ENCODE results near the gene RASAL3. TPM values are rescaled to one million over a fixed set of nuclear protein-coding genes. Genes with fewer than 3 reads are reported as not detected.

The RASAL3 gene
- total RNA-seq, 1 donor from 2014 or later: 89.3 TPM

GRCh38 chr19:15466851-15467733 lies 2.7 kb upstream of the RASAL3 start:
- Mint-ChIP-seq H3K9me3 (no peaks in the 10 kb centered on the region), H3K27ac (peak overlapping the region; percentile 12), H3K4me1 (peaks cover 50% of the 10 kb centered on the region), H3K27me3 (peaks cover 15% of the 10 kb centered on the region), H3K4me3 (peak overlapping the region; percentile 50), H3K36me3 (ENCODE audit: low read depth) (peaks cover 13% of the 10 kb centered on the region)
- ATAC-seq (ENCODE audit: low read depth) (no peak), DNase-seq (no peak)
- no peak for TF ChIP-seq CTCF (IDR thresholded peaks at IDR 0.05)
- intact Hi-C loops (cut with micrococcal nuclease): loop anchor here (10.0 kb wide), 1 partner anchor 88 kb away; no protein-coding TSS in a partner anchor
- ChIA-PET POLR2A (interaction anchor here (0.6 to 1.3 kb wide), 4 partner anchors 12 to 370 kb away, joined by 3 read pairs; no protein-coding TSS in a partner anchor), CTCF (interaction anchor here (1.4 to 1.5 kb wide), 2 partner anchors 48 to 89 kb away, joined by 3 to 4 read pairs; partner anchors contain the start of gene AKAP8L)

GRCh38 chr19:15463861-15464371 lies 428 bp downstream of the RASAL3 start:
- Mint-ChIP-seq H3K4me3 (peak overlapping the region; percentile 89), H3K36me3 (ENCODE audit: low read depth) (peaks cover 37% of the 10 kb centered on the region), H3K4me1 (peaks cover 41% of the 10 kb centered on the region), H3K9me3 (no peaks in the 10 kb centered on the region), H3K27me3 (peaks cover 5% of the 10 kb centered on the region), H3K27ac (peak overlapping the region; percentile 91)
- POLR2A ChIA-PET: interaction anchor here (0.5 to 2.5 kb wide), 12 partner anchors 9 to 767 kb away, joined by 3 to 27 read pairs (median 6); partner anchors contain the start of genes AKAP8, AKAP8L, HSH2D and WIZ
- no peak for TF ChIP-seq CTCF (IDR thresholded peaks at IDR 0.05)
- peak; percentile 52 for DNase-seq
- intact Hi-C loops (cut with micrococcal nuclease): loop anchor here (1.0 to 10.0 kb wide), 4 partner anchors 13 to 91 kb away; no protein-coding TSS in a partner anchor
- CTCF ChIA-PET: interaction anchor here (0.8 to 1.3 kb wide), 4 partner anchors 10 to 92 kb away, joined by 4 to 5 read pairs (median 4); partner anchors contain the start of genes AKAP8L and WIZ
- peak; percentile 83 for ATAC-seq (ENCODE audit: low read depth)

DNA sequence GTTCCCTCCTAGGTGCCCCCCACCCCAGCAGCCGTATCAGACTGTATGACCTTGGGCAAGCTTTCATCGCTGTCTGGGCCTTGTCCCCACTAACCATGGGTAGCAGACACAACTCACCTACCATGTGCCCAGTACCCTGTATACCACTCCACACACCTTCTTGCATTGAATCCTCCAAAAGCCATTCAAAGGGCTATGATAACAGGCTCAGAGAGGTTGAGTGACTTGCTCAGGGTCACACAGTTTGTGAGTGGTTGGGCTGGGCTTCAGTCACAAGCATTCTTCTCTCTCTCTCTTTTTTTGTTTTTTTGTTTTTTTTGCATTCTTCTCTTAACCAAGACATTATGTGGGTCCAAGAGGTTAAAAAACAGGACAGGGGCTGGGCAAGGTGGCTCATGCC lies 2.6 kb downstream of the RASAL3 start:
- Mint-ChIP-seq H3K9me3 (no peaks in the 10 kb centered on the region), H3K27ac (peak overlapping the region; percentile 50), H3K4me1 (peaks cover 29% of the 10 kb centered on the region), H3K36me3 (ENCODE audit: low read depth) (peaks cover 45% of the 10 kb centered on the region), H3K27me3 (no peaks in the 10 kb centered on the region), H3K4me3 (no peak overlapping the region)
- ChIA-PET CTCF (no interaction called here), POLR2A (interaction anchor here (2.5 kb wide), 1 partner anchor 43 kb away, joined by 18 read pairs; the partner anchor contains the start of gene AKAP8L)
- ATAC-seq (ENCODE audit: low read depth) (no peak), DNase-seq (no peak)
- no peak for TF ChIP-seq CTCF (IDR thresholded peaks at IDR 0.05)
- intact Hi-C loops (cut with micrococcal nuclease): loop anchor here (10.0 kb wide), 1 partner anchor 93 kb away; no protein-coding TSS in a partner anchor

- no peak for DNase-seq
- intact Hi-C loops (cut with micrococcal nuclease): no loop called here
- Mint-ChIP-seq H3K4me1 (peaks cover 9% of the 10 kb centered on the region), H3K36me3 (ENCODE audit: low read depth) (peaks cover 68% of the 10 kb centered on the region), H3K27ac (no peak overlapping the region), H3K27me3 (no peaks in the 10 kb centered on the region), H3K4me3 (no peak overlapping the region), H3K9me3 (no peaks in the 10 kb centered on the region)
- no peak for ATAC-seq (ENCODE audit: low read depth)
- TF ChIP-seq CTCF (IDR thresholded peaks at IDR 0.05): no peak
- ChIA-PET CTCF (no interaction called here), POLR2A (no interaction called here)
Observed at GRCh38 chr19:15457701-15458484, 6.5 kb downstream of the RASAL3 start.

All from activated B cell treated with CpG ODN at 0.5 μM for 24 hours (primary cell).